ENCODE data around the gene PROC. TPM values are rescaled to one million over a fixed set of nuclear protein-coding genes. Genes with fewer than 3 reads are reported as not detected.

Gene PROC
- total and polyA plus RNA-seq, 2 of the 4 experiments (the other 2 are of a cell fraction), result 0.07 TPM; not detected in 1

- Histone ChIP-seq H2BK15ac (ENCODE audit: low read depth, low read length) (no peak overlapping the region), H3K23ac (ENCODE audit: low read depth, low read length) (no peak overlapping the region), H3K9me1 (ENCODE audit: insufficient read depth, low read length) (no peaks in the 10 kb centered on the region), H3K4me1 (ENCODE audit: control insufficient read depth, insufficient read depth, low read length) (no peaks in the 10 kb centered on the region), H3K14ac (replicated peaks; ENCODE audit: low read depth, low read length) (no peak overlapping the region), H3K56ac (ENCODE audit: extremely low read depth, insufficient read depth, low read length) (no peak overlapping the region), H2BK20ac (ENCODE audit: low read depth, low read length) (no peak overlapping the region), H3K9me3 (ENCODE audit: control insufficient read depth, insufficient read depth, low read length) (no peaks in the 10 kb centered on the region), H3K27ac (ENCODE audit: insufficient read depth, low read length) (no peak overlapping the region), H3K4ac (ENCODE audit: low read depth, low read length) (no peak overlapping the region), H4K20me1 (ENCODE audit: insufficient read depth, low read length) (no peaks in the 10 kb centered on the region), H4K5ac (ENCODE audit: low read depth, low read length) (no peak overlapping the region), H3K4me3 (ENCODE audit: insufficient read depth, low read depth, low read length) (no peak overlapping the region), H2BK5ac (ENCODE audit: low read depth, low read length, poor library complexity, severe bottlenecking) (no peak overlapping the region), H2AK5ac (ENCODE audit: low read depth, low read length) (no peak overlapping the region), H2AK9ac (replicated peaks; ENCODE audit: low read depth, low read length, poor library complexity) (no peak overlapping the region), H3K9ac (ENCODE audit: low read depth, low read length) (no peak overlapping the region), H4K8ac (ENCODE audit: low read depth in 2 of 2, low read length in 2 of 2) (no peak overlapping the region), H2BK120ac (ENCODE audit: low read depth, low read length) (no peak overlapping the region), H3K4me2 (ENCODE audit: low read depth, low read length) (no peak overlapping the region), H3K79me1 (ENCODE audit: low read depth in 1 of 2, low read length in 2 of 2) (no peaks in the 10 kb centered on the region), H3K36me3 (ENCODE audit: control insufficient read depth, insufficient read depth, low read length) (no peaks in the 10 kb centered on the region), H4K91ac (ENCODE audit: insufficient read depth, low read depth, low read length) (no peak overlapping the region), H2AFZ (replicated peaks; ENCODE audit: low read length, poor library complexity) (no peak overlapping the region), H3K18ac (ENCODE audit: low read depth, low read length) (no peak overlapping the region), H3K27me3 (ENCODE audit: control insufficient read depth, insufficient read depth, low read length) (no peaks in the 10 kb centered on the region; the same call in 1 of the 2 replicates)
- no TSS peak for BruUV-seq (replicated peaks)
- ChIA-PET POLR2A (ENCODE audit: unreplicated experiment) (no interaction called here), CTCF (no interaction called here)
- dilution Hi-C loops (cut with HindIII; ENCODE audit: low sequenced_read_pairs, unreplicated experiment) (no loop called here), intact Hi-C loops (cut with micrococcal nuclease) (no loop called here), in situ Hi-C loops (cut with MboI; ENCODE audit: low sequenced_read_pairs) (no loop called here)
- no peak for TF ChIP-seq NFE2L2 (IDR thresholded peaks at IDR 0.05; ENCODE audit: low read depth, low read length)
- no peak for TF ChIP-seq RCOR1 (IDR thresholded peaks at IDR 0.05; ENCODE audit: insufficient replicate concordance, low read length)
- TF ChIP-seq MXI1 (IDR thresholded peaks at IDR 0.05; ENCODE audit: borderline replicate concordance, low read depth, low read length), result no peak
- no peak for TF ChIP-seq MAZ (IDR thresholded peaks at IDR 0.05; ENCODE audit: borderline replicate concordance, low read depth, low read length)
- WGBS, 2 experiments (ENCODE audit: extremely low coverage in 2 of 2, insufficient read length in 1 of 2), result 59% methylated on average over 11 of the region's 14 CpGs; no CpG with 5 or more reads in 1 of the 2 experiments
- ATAC-seq (ENCODE audit: low read depth) (no peak), DNase-seq (no peak)
Observed at GRCh38 chr2:127431408-127432023, 13.3 kb downstream of the PROC start.

All from IMR-90 (cell line).